ENCODE measurements around the gene BTRC. TPM values are rescaled to one million over a fixed set of nuclear protein-coding genes. Genes with fewer than 3 reads are reported as not detected.
A peak's percentile ranks its signal among the peaks of the same experiment; 100 is the strongest.

BTRC gene
- total RNA-seq, 1 experiment from 2014 or later = 29.1 TPM

- ChIA-PET CTCF (interaction anchor here (1.5 kb wide), 1 partner anchor 364 kb away, joined by 5 read pairs; no protein-coding TSS in a partner anchor), RAD21 (ENCODE audit: low non-redundant PET in 1 of 2, low total read pairs in 2 of 2, uncharacterized antibody in 2 of 2, unreplicated experiment in 2 of 2) (no interaction called here), POLR2A (no interaction called here)
- Histone ChIP-seq H3K9me3 (ENCODE audit: control insufficient read depth in 1 of 2, insufficient read depth in 1 of 2, low read depth in 1 of 2, low read length in 2 of 2) (no peaks in the 10 kb centered on the region), H3K4me3 (replicated peaks in 1 of 2; ENCODE audit: low read depth in 1 of 2, low read length in 2 of 2) (no peak overlapping the region), H3K9ac (ENCODE audit: low read length) (no peak overlapping the region), H2AFZ (ENCODE audit: low read depth, low read length, poor library complexity, severe bottlenecking) (no peak overlapping the region), H4K20me1 (ENCODE audit: insufficient read depth) (no peaks in the 10 kb centered on the region), H3K36me3 (ENCODE audit: control insufficient read depth in 1 of 2, insufficient read depth in 2 of 2, low read length in 2 of 2) (peaks cover 4 to 7% of the 10 kb centered on the region in 2 experiments; a peak in 2 of 4 replicates), H3K4me2 (ENCODE audit: low read length) (no peak overlapping the region), H3K79me2 (ENCODE audit: insufficient read depth, low read length) (no peaks in the 10 kb centered on the region), H3K27me3 (ENCODE audit: insufficient read depth, low read length) (no peaks in the 10 kb centered on the region), H3K9me2 (ENCODE audit: insufficient read depth) (no peaks in the 10 kb centered on the region), H3K4me1 (ENCODE audit: control insufficient read depth in 1 of 2, insufficient read depth in 2 of 2, low read length in 2 of 2) (peaks cover 0 to 5% of the 10 kb centered on the region in 2 experiments; a peak in 1 of 4 replicates), H3K27ac (ENCODE audit: low read depth, low read length) (no peak overlapping the region)
- intact Hi-C loops (cut with micrococcal nuclease) = loop anchor here (10.0 kb wide), 1 partner anchor 513 kb away; the partner anchor contains the start of gene KAZALD1
- TF ChIP-seq POLR2AphosphoS5 (IDR thresholded peaks at IDR 0.05; ENCODE audit: low read depth, low read length) (peak; percentile 11; the same call in 1 of the 2 replicates), ZBTB33 (IDR thresholded peaks at IDR 0.05; ENCODE audit: extremely low read depth, insufficient replicate concordance, low read length) (no peak)
- no peak for ATAC-seq
- no peak for DNase-seq (ENCODE audit: low read depth, low spot score)
- BruUV-seq (replicated peaks) = no TSS peak
Measured at GRCh38 chr10:101578192-101578591, 224.2 kb downstream of the BTRC start.

- Histone ChIP-seq H2AFZ (ENCODE audit: low read depth, low read length, poor library complexity, severe bottlenecking) (no peak overlapping the region), H3K79me2 (ENCODE audit: insufficient read depth, low read length) (no peaks in the 10 kb centered on the region), H3K9ac (ENCODE audit: low read length) (no peak overlapping the region), H3K9me2 (ENCODE audit: insufficient read depth) (no peaks in the 10 kb centered on the region), H3K4me2 (ENCODE audit: low read length) (no peak overlapping the region), H3K4me3 (replicated peaks in 1 of 2; ENCODE audit: low read depth in 1 of 2, low read length in 2 of 2) (no peak overlapping the region), H4K20me1 (ENCODE audit: insufficient read depth) (no peaks in the 10 kb centered on the region), H3K9me3 (ENCODE audit: control insufficient read depth in 1 of 2, insufficient read depth in 1 of 2, low read depth in 1 of 2, low read length in 2 of 2) (no peaks in the 10 kb centered on the region), H3K27me3 (ENCODE audit: insufficient read depth, low read length) (no peaks in the 10 kb centered on the region), H3K4me1 (ENCODE audit: control insufficient read depth in 1 of 2, insufficient read depth in 2 of 2, low read length in 2 of 2) (peaks cover 0 to 5% of the 10 kb centered on the region in 2 experiments; a peak in 1 of 4 replicates), H3K27ac (ENCODE audit: low read depth, low read length) (no peak overlapping the region), H3K36me3 (ENCODE audit: control insufficient read depth in 1 of 2, insufficient read depth in 2 of 2, low read length in 2 of 2) (peaks cover 4 to 7% of the 10 kb centered on the region in 2 experiments; a peak in 2 of 4 replicates)
- ChIA-PET RAD21 (ENCODE audit: low non-redundant PET in 1 of 2, low total read pairs in 2 of 2, uncharacterized antibody in 2 of 2, unreplicated experiment in 2 of 2) (no interaction called here), CTCF (interaction anchor here (0.9 kb wide), 1 partner anchor 365 kb away, joined by 4 read pairs; no protein-coding TSS in a partner anchor), POLR2A (no interaction called here)
- intact Hi-C loops (cut with micrococcal nuclease) = loop anchor here (10.0 kb wide), 1 partner anchor 514 kb away; the partner anchor contains the start of gene KAZALD1
- ATAC-seq (no peak), DNase-seq (ENCODE audit: low read depth, low spot score) (no peak)
- TF ChIP-seq SP1 (IDR thresholded peaks at IDR 0.05; ENCODE audit: low read depth) = no peak
- TF ChIP-seq ATF3 (IDR thresholded peaks at IDR 0.05) = no peak
- TF ChIP-seq POLR2A (IDR thresholded peaks at IDR 0.05; ENCODE audit: borderline replicate concordance, extremely low read depth, insufficient read depth, insufficient read length) = no peak
- no peak for TF ChIP-seq MAX (IDR thresholded peaks at IDR 0.05)
- BruUV-seq (replicated peaks) = no TSS peak
Measured at GRCh38 chr10:101578803-101579515, 225.0 kb downstream of the BTRC start.

All from HCT116 (cell line).